Caco-2 (cell line): ENCODE measurements around the gene KRTAP5-9. TPM values are rescaled to one million over a fixed set of nuclear protein-coding genes. Genes with fewer than 3 reads are reported as not detected.
A peak's percentile ranks its signal among the peaks of the same experiment; 100 is the strongest.

ENCODE experiments used
- BruUV-seq: library from RNA; stranded (reverse); fragments of 400-500 nt; replicated peaks from 2 replicates; lab custom pipeline; 2021; lab: Mats Ljungman, UMichigan
- CTCF ChIA-PET: fragments of 300-600 bp; sonication (Branson Sonifier 250); formaldehyde crosslinking; loops from one replicate; lab custom pipeline; 2022; ENCODE audit warnings: antibody characterized with exemption; lab: Charles Lee
- POLR2A ChIA-PET: fragments of 300-600 bp; sonication (Branson Sonifier 250); formaldehyde crosslinking; loops from one replicate; lab custom pipeline; 2022; ENCODE audit warnings: antibody characterized with exemption; lab: Charles Lee
- DNase-seq, 2 experiments: peaks; one replicate each; pipeline versions ENCODE4 v3.0.0 to v3.0.0-alpha.2; 2020 to 2022
- H3K27me3 ChIP-seq: replicated peaks from 2 replicates; pipeline ENCODE4 v1.6.0; 2011; ENCODE audit warnings: low read length; ENCODE audit not compliant: control insufficient read depth, insufficient read depth
- H3K36me3 ChIP-seq: 2 replicates; pipeline ENCODE4 v1.5.1; 2011; ENCODE audit warnings: low read length; ENCODE audit not compliant: control insufficient read depth, insufficient read depth
- H3K4me1 ChIP-seq: fragments of 250-450 bp; sonication (Bioruptor Pico); 2 replicates; pipeline ENCODE4 v1.5.1; 2020; ENCODE audit warnings: mild to moderate bottlenecking
- H3K4me3 ChIP-seq: 2 replicates; pipeline ENCODE4 v1.5.1; 2011; ENCODE audit warnings: low read depth, mild to moderate bottlenecking, control low read depth, low read length
- H3K9me3 ChIP-seq: fragments of 250-450 bp; sonication (Bioruptor Pico); 2 replicates; pipeline ENCODE4 v1.5.1; 2020; ENCODE audit warnings: mild to moderate bottlenecking, moderate library complexity
- H3K27ac Mint-ChIP-seq: one replicate; pipeline ENCODE4 v1.8.0; 2022; ENCODE audit warnings: mixed read lengths; ENCODE audit not compliant: unreplicated experiment
- H3K27me3 Mint-ChIP-seq: one replicate; pipeline ENCODE4 v1.8.0; 2022; ENCODE audit warnings: mixed read lengths; ENCODE audit not compliant: insufficient read depth, unreplicated experiment
- H3K36me3 Mint-ChIP-seq: one replicate; pipeline ENCODE4 v1.8.0; 2022; ENCODE audit warnings: mild to moderate bottlenecking, mixed read lengths; ENCODE audit not compliant: insufficient read depth, unreplicated experiment
- H3K4me1 Mint-ChIP-seq: one replicate; pipeline ENCODE4 v1.8.0; 2022; ENCODE audit warnings: low read depth, mixed read lengths; ENCODE audit not compliant: unreplicated experiment
- H3K4me3 Mint-ChIP-seq: one replicate; pipeline ENCODE4 v1.8.0; 2022; ENCODE audit warnings: mild to moderate bottlenecking, moderate library complexity, mixed read lengths; ENCODE audit not compliant: unreplicated experiment
- H3K9me3 Mint-ChIP-seq: one replicate; pipeline ENCODE4 v1.8.0; 2022; ENCODE audit warnings: mixed read lengths; ENCODE audit not compliant: unreplicated experiment
- intact Hi-C: fragments of 100-400 bp; cut with micrococcal nuclease; formaldehyde crosslinking; loops from one replicate; pipeline ENCODE4 v1.10.0; 2022; ENCODE audit not compliant: unreplicated experiment
- total RNA-seq: library from RNA; stranded (reverse); gene quantifications from 2 replicates; pipeline ENCODE4 v1.2.3, GENCODE V29; 2022
- TF ChIP-seq, protein P1 (sequence below), 2 experiments: fragments of 200-600 bp in 1 of 2; IDR thresholded peaks; 1 replicate in 1 of 2; 2 replicates in 1 of 2; pipeline versions ENCODE4 v1.5.1 to v1.8.0; 2011 to 2022; ENCODE audit warnings: antibody characterized with exemption in 1 of 2, control low read depth in 1 of 2, inconsistent platforms in 1 of 2, low read depth in 1 of 2, low read length in 1 of 2, mild to moderate bottlenecking in 1 of 2, moderate library complexity in 1 of 2; ENCODE audit not compliant: insufficient read depth in 1 of 2, severe bottlenecking in 1 of 2, unreplicated experiment in 1 of 2

The KRTAP5-9 gene
- total RNA-seq, 1 experiment from 2014 or later: not detected

- Mint-ChIP-seq H3K4me1 (peaks cover 7% of the 10 kb centered on the region), H3K27ac (no peak overlapping the region), H3K36me3 (no peaks in the 10 kb centered on the region), H3K27me3 (peaks cover 20% of the 10 kb centered on the region), H3K4me3 (no peak overlapping the region), H3K9me3 (peaks cover 19% of the 10 kb centered on the region)
- Histone ChIP-seq H3K27me3 (no peaks in the 10 kb centered on the region), H3K4me3 (no peak overlapping the region), H3K36me3 (no peaks in the 10 kb centered on the region), H3K4me1 (no peaks in the 10 kb centered on the region), H3K9me3 (peaks cover 6% of the 10 kb centered on the region)
- TF ChIP-seq, protein P1, sequence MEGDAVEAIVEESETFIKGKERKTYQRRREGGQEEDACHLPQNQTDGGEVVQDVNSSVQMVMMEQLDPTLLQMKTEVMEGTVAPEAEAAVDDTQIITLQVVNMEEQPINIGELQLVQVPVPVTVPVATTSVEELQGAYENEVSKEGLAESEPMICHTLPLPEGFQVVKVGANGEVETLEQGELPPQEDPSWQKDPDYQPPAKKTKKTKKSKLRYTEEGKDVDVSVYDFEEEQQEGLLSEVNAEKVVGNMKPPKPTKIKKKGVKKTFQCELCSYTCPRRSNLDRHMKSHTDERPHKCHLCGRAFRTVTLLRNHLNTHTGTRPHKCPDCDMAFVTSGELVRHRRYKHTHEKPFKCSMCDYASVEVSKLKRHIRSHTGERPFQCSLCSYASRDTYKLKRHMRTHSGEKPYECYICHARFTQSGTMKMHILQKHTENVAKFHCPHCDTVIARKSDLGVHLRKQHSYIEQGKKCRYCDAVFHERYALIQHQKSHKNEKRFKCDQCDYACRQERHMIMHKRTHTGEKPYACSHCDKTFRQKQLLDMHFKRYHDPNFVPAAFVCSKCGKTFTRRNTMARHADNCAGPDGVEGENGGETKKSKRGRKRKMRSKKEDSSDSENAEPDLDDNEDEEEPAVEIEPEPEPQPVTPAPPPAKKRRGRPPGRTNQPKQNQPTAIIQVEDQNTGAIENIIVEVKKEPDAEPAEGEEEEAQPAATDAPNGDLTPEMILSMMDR (IDR thresholded peaks at IDR 0.05; ENCODE audit: insufficient read depth in 1 of 2, low read depth in 1 of 2, low read length in 1 of 2, severe bottlenecking in 1 of 2, unreplicated experiment in 1 of 2): no peak
- no TSS peak for BruUV-seq
- POLR2A ChIA-PET: no interaction called here
- intact Hi-C loops: loop anchor here (2.0 kb wide), 2 partner anchors 73 to 109 kb away; partner anchors contain the start of gene NADSYN1
- no peak for DNase-seq
- CTCF ChIA-PET: interaction anchor here (1.9 kb wide), 1 partner anchor 109 kb away, joined by 19 read pairs; the partner anchor contains the start of gene NADSYN1
Observed at GRCh38 chr11:71562120-71562519, 13.9 kb downstream of the KRTAP5-9 start.

GRCh38 chr11:71563406-71563805 is 15.2 kb downstream of the KRTAP5-9 start:
- Histone ChIP-seq H3K36me3 (no peaks in the 10 kb centered on the region), H3K9me3 (no peaks in the 10 kb centered on the region), H3K27me3 (no peaks in the 10 kb centered on the region), H3K4me1 (no peaks in the 10 kb centered on the region), H3K4me3 (no peak overlapping the region)
- H3K4me3 Mint-ChIP-seq: no peak overlapping the region
- H3K4me1 Mint-ChIP-seq: peaks cover 7% of the 10 kb centered on the region
- H3K36me3 Mint-ChIP-seq: no peaks in the 10 kb centered on the region
- intact Hi-C loops: loop anchor here (2.0 kb wide), 2 partner anchors 75 to 111 kb away; partner anchors contain the start of gene NADSYN1
- H3K27ac Mint-ChIP-seq: no peak overlapping the region
- TF ChIP-seq, protein P1 (IDR thresholded peaks at IDR 0.05; ENCODE audit: insufficient read depth in 1 of 2, low read depth in 1 of 2, low read length in 1 of 2, severe bottlenecking in 1 of 2, unreplicated experiment in 1 of 2): peak; percentile 81
- ChIA-PET POLR2A (interaction anchor here (1.0 kb wide), 1 partner anchor 115 kb away, joined by 4 read pairs; the partner anchor contains the start of gene DHCR7), CTCF (interaction anchor here (0.6 to 1.9 kb wide), 19 partner anchors 9 to 477 kb away, joined by 3 to 24 read pairs (median 4); partner anchors contain the start of genes DHCR7 and NADSYN1)
- H3K9me3 Mint-ChIP-seq: peaks cover 19% of the 10 kb centered on the region
- no TSS peak for BruUV-seq
- peak; percentile 74 to 76 for DNase-seq
- peaks cover 20% of the 10 kb centered on the region for H3K27me3 Mint-ChIP-seq

DNA sequence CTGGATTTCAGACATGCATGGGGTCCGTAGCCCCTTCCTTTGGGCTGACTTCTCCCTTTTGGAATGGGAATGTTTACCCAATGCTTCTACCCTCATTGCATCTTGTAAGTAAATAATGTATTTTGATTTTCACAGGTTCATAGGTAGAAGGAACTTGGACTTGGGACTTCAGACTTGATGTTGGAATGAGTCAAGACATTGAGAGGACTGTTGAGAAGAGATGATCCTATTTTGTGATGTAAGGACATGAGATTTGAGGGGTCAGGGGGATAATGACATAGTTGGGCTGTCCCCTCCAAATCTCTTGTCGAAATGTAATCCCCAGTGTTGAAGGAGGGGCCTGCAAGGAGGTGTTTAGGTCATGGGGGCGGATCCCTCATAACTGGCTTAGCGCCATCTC is 16.2 kb downstream of the KRTAP5-9 start:
- DNase-seq: no peak
- H3K9me3 ChIP-seq: no peaks in the 10 kb centered on the region
- Mint-ChIP-seq H3K36me3 (no peaks in the 10 kb centered on the region), H3K27ac (no peak overlapping the region), H3K4me3 (no peak overlapping the region), H3K27me3 (peaks cover 20% of the 10 kb centered on the region), H3K9me3 (peaks cover 19% of the 10 kb centered on the region), H3K4me1 (peaks cover 7% of the 10 kb centered on the region)
- no peaks in the 10 kb centered on the region for H3K36me3 ChIP-seq
- POLR2A ChIA-PET: interaction anchor here (0.6 kb wide), 1 partner anchor 112 kb away, joined by 3 read pairs; the partner anchor contains the start of gene NADSYN1
- no TSS peak for BruUV-seq
- intact Hi-C loops: no loop called here
- TF ChIP-seq, protein P1 (IDR thresholded peaks at IDR 0.05; ENCODE audit: insufficient read depth in 1 of 2, low read depth in 1 of 2, low read length in 1 of 2, severe bottlenecking in 1 of 2, unreplicated experiment in 1 of 2): no peak
- H3K4me3 ChIP-seq: no peak overlapping the region
- CTCF ChIA-PET: interaction anchor here (1.7 kb wide), 1 partner anchor 117 kb away, joined by 24 read pairs; the partner anchor contains the start of gene DHCR7
- H3K27me3 ChIP-seq: no peaks in the 10 kb centered on the region
- no peaks in the 10 kb centered on the region for H3K4me1 ChIP-seq
